Measurements from ENCODE around the gene GTF2A1L.

GRCh38 chr2:48613211-48613610 lies 4.4 kb upstream of the GTF2A1L start:
- TF ChIP-seq, protein P1, sequence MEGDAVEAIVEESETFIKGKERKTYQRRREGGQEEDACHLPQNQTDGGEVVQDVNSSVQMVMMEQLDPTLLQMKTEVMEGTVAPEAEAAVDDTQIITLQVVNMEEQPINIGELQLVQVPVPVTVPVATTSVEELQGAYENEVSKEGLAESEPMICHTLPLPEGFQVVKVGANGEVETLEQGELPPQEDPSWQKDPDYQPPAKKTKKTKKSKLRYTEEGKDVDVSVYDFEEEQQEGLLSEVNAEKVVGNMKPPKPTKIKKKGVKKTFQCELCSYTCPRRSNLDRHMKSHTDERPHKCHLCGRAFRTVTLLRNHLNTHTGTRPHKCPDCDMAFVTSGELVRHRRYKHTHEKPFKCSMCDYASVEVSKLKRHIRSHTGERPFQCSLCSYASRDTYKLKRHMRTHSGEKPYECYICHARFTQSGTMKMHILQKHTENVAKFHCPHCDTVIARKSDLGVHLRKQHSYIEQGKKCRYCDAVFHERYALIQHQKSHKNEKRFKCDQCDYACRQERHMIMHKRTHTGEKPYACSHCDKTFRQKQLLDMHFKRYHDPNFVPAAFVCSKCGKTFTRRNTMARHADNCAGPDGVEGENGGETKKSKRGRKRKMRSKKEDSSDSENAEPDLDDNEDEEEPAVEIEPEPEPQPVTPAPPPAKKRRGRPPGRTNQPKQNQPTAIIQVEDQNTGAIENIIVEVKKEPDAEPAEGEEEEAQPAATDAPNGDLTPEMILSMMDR (IDR thresholded peaks at IDR 0.05), result no peak
- TF ChIP-seq POLR2A (IDR thresholded peaks at IDR 0.05; ENCODE audit: low read depth) (no peak), EP300 (IDR thresholded peaks at IDR 0.05) (no peak), POLR2AphosphoS5 (IDR thresholded peaks at IDR 0.05) (no peak)

Data from esophagus muscularis mucosa (tissue), 4 donors.